Upper lobe of right lung (tissue), 1 donor: ENCODE measurements around the gene GCC2. TPM values are rescaled to one million over a fixed set of nuclear protein-coding genes. Genes with fewer than 3 reads are reported as not detected.
A peak's percentile ranks its signal among the peaks of the same experiment; 100 is the strongest.

Experiments
- ATAC-seq: fragments of 200-7000 bp; cut with Tn5 transposase; one replicate; pipeline ENCODE4 v1.9.1; 2020; ENCODE audit warnings: mild to moderate bottlenecking, moderate library complexity
- DNase-seq: peaks from one replicate; pipeline ENCODE4 v3.0.0-alpha.2; 2020
- H3K27ac ChIP-seq: fragments of 200-600 bp; one replicate; pipeline ENCODE4 v1.8.0; 2022
- H3K27me3 ChIP-seq: fragments of 200-600 bp; one replicate; pipeline ENCODE4 v1.8.0; 2022; ENCODE audit warnings: mild to moderate bottlenecking
- H3K36me3 ChIP-seq: fragments of 200-600 bp; one replicate; pipeline ENCODE4 v1.8.0; 2022
- H3K4me1 ChIP-seq: fragments of 200-600 bp; one replicate; pipeline ENCODE4 v1.8.0; 2022
- H3K4me3 ChIP-seq: fragments of 200-600 bp; one replicate; pipeline ENCODE4 v1.8.0; 2022; ENCODE audit warnings: mild to moderate bottlenecking
- H3K9me3 ChIP-seq: fragments of 200-600 bp; one replicate; pipeline ENCODE4 v1.8.0; 2022
- intact Hi-C: fragments of 100-400 bp; cut with DNase I; formaldehyde crosslinking; loops from one replicate; pipeline ENCODE4 v1.11.0; 2022
- total RNA-seq: library from RNA; stranded (reverse); fragmentation: NEBNext Ultra II Directional; extraction: Animal tissue kit (Norgen Biotek cat#: 25700); gene quantifications from one replicate; pipeline ENCODE4 v1.2.1, GENCODE V29; 2021
- TF ChIP-seq, protein P1 (sequence below): fragments of 200-600 bp; IDR thresholded peaks from one replicate; pipeline ENCODE4 v1.8.0; 2022; ENCODE audit warnings: antibody characterized with exemption
- donor health status: DM: no; HTN: yes; CAD: no; lungs with severe emphysema.

GCC2 gene
- total RNA-seq, 1 donor from 2014 or later, result 54.5 TPM

DNA sequence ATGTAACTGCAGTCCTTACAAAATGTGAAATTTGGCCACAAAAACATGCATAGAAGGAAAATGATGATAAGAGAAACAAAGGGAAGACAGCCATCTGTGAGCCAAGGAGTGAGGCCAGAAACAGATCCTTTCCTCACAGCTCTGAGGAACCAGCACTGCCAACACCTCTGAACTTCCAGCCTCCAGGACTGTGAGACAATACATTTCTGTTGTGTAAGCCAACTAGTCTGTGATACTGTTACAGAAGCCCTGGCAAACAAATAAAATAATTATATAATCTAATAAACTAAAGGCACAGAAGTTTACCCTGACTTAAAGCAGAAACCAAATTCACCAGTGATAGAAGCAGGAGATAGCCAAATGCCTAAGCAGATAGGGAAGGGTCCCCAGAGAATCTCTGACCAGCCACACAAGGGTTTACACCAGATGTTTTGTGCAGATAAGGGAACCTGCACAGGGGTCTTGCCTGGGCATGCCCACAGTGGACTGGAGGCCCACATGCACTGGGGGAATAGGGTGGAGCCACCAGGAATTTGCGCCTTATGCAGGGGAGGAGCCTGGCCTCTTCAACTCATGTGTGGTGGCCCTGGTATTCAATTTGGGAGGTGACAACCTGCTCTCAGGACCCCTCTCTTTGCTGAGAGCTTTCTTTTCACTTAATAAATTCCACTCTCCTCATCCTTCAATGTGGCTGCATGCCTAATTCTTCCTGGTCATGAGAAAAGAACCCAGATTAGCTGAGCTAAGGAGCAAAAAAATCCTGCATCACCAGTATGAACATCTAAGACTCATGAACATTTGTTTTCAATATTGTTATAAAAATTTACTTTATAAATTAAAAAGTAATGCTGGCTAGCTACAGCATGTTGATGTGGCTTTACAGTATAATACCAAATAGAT lies 3.8 kb upstream of the GCC2 start:
- Histone ChIP-seq H3K36me3 (no peaks in the 10 kb centered on the region), H3K4me1 (peaks cover 7% of the 10 kb centered on the region), H3K9me3 (no peaks in the 10 kb centered on the region), H3K27ac (no peak overlapping the region), H3K4me3 (no peak overlapping the region), H3K27me3 (no peaks in the 10 kb centered on the region)
- TF ChIP-seq, protein P1, sequence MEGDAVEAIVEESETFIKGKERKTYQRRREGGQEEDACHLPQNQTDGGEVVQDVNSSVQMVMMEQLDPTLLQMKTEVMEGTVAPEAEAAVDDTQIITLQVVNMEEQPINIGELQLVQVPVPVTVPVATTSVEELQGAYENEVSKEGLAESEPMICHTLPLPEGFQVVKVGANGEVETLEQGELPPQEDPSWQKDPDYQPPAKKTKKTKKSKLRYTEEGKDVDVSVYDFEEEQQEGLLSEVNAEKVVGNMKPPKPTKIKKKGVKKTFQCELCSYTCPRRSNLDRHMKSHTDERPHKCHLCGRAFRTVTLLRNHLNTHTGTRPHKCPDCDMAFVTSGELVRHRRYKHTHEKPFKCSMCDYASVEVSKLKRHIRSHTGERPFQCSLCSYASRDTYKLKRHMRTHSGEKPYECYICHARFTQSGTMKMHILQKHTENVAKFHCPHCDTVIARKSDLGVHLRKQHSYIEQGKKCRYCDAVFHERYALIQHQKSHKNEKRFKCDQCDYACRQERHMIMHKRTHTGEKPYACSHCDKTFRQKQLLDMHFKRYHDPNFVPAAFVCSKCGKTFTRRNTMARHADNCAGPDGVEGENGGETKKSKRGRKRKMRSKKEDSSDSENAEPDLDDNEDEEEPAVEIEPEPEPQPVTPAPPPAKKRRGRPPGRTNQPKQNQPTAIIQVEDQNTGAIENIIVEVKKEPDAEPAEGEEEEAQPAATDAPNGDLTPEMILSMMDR, result no peak
- ATAC-seq (no peak), DNase-seq (no peak)
- intact Hi-C loops, result no loop called here

- ATAC-seq (no peak), DNase-seq (no peak)
- no peaks in the 10 kb centered on the region for H3K27me3 ChIP-seq
- H3K27ac ChIP-seq, result no peak overlapping the region
- TF ChIP-seq, protein P1, result no peak
- no peaks in the 10 kb centered on the region for H3K9me3 ChIP-seq
- peaks cover 6% of the 10 kb centered on the region for H3K36me3 ChIP-seq
- intact Hi-C loops, result no loop called here
- no peak overlapping the region for H3K4me3 ChIP-seq
- peaks cover 10% of the 10 kb centered on the region for H3K4me1 ChIP-seq
Observed at GRCh38 chr2:108446703-108447102, 2.3 kb upstream of the GCC2 start.

- ATAC-seq (no peak), DNase-seq (no peak)
- TF ChIP-seq, protein P1, result no peak
- H3K36me3 ChIP-seq, result peaks cover 18% of the 10 kb centered on the region
- H3K4me1 ChIP-seq, result peaks cover 10% of the 10 kb centered on the region
- H3K27me3 ChIP-seq, result no peaks in the 10 kb centered on the region
- intact Hi-C loops, result no loop called here
- H3K27ac ChIP-seq, result peak overlapping the region; percentile 89
- no peaks in the 10 kb centered on the region for H3K9me3 ChIP-seq
- H3K4me3 ChIP-seq, result peak overlapping the region; percentile 92
Observed at GRCh38 chr2:108447947-108448677, 894 bp upstream of the GCC2 start.

DNA sequence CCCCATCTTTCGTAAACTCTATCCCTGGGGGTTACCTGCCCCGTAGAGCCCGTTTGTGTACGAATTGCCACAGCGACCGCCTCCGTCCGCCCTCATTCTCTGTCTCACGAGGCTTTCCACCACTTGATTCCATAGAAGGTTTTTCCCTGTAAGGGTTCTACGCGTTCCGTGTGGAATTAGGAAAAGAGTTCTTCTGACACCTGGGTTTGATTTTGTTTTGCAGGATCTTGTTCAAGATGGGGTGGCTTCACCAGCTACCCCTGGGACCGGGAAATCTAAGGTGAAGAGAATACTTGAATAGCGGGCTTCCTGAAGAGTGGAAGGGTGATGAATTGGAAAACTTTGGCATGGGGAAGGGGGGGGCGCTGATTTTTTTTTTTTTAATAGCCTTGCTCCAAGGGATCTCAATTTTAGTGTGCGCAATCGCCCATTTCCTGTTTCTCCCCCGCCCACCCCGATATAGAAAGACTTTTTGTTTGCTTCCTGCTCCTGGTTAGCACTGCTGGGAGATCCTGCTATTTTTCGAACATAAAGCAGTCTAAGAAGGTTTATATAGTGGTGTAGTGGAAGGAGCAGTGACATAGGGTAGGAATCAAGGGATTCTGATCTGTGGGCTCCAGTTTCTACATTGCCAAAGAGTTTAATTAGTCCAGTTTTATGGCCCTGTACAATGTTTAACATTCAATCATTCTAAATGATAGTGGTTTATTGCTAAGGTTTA lies 564 bp downstream of the GCC2 start:
- Histone ChIP-seq H3K36me3 (peaks cover 33% of the 10 kb centered on the region), H3K9me3 (no peaks in the 10 kb centered on the region), H3K27ac (peak overlapping the region; percentile 89), H3K4me3 (peak overlapping the region; percentile 92), H3K4me1 (peaks cover 10% of the 10 kb centered on the region), H3K27me3 (no peaks in the 10 kb centered on the region)
- no peak for DNase-seq
- TF ChIP-seq, protein P1, result no peak
- peak; percentile 65 for ATAC-seq
- intact Hi-C loops, result no loop called here

DNA sequence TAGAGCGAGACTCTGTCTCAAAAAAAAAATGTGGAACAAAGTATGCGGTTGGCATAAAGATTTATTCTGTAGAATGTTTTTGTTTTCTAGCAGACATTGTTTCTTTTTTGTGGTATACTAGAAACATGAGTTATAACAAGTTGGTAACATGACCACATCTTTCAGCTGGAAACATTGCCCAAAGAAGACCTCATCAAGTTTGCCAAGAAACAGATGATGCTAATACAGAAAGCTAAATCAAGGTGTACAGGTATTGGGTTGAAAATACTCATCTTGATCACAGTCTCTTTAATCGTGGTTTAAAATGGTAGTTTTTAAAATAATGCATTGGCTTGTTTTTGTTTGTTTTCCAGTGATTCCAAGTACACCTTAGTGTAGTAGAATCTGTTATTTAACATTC lies 1.9 kb downstream of the GCC2 start:
- Histone ChIP-seq H3K4me1 (peaks cover 10% of the 10 kb centered on the region), H3K4me3 (no peak overlapping the region), H3K27ac (no peak overlapping the region), H3K27me3 (no peaks in the 10 kb centered on the region), H3K9me3 (no peaks in the 10 kb centered on the region), H3K36me3 (peaks cover 46% of the 10 kb centered on the region)
- intact Hi-C loops, result no loop called here
- ATAC-seq, result no peak
- no peak for DNase-seq
- TF ChIP-seq, protein P1, result no peak
